ENCODE results near the gene CHRDL2.
"Not testable (repeated sequence)": the region's sequence is repeated elsewhere in the genome, so short reads cannot be mapped to it uniquely, and the experiment has no call there.

CHRDL2 gene

GRCh38 chr11:74756571-74756970 is 25.3 kb upstream of the CHRDL2 start:
- DNase-seq (ENCODE audit: extremely low spot score): no peak
- ChIA-PET CTCF (interaction anchor here (1.0 to 1.4 kb wide), 3 partner anchors 17 to 43 kb away, joined by 3 to 4 read pairs (median 3); no protein-coding TSS in a partner anchor), POLR2A (no interaction called here)
- TF ChIP-seq CTCF (IDR thresholded peaks at IDR 0.05; ENCODE audit: control extremely low read depth, extremely low read depth, low read depth, missing control alignments): no peak

DNA sequence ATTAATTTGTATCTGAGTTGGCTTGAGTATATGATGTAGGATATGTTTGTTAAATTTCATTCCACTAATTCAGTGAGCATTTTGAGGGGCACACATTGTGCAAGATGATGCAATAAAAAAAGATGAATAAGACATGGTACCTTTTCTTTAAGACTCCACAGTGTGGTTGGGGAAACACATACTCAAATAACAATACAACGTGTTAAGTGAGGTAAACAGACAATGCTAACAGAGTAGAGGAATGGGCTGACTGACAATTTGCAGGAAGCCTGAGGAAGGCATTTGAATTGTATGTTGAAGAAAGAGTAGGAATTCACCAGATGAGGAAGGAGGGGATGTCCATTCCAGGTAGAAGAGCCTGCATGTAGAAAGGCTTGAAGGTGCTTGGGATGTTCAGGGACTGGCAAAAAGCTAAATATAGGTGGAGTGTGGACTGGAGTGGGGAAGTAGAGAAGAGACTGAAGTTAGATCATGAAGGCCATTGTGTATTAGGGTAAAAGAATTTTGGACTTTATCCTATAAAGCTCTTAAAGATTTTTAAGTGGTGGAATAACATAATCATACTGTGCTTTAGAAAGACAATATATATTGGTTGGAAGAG is 24.3 kb upstream of the CHRDL2 start:
- no peak for TF ChIP-seq CTCF (IDR thresholded peaks at IDR 0.05; ENCODE audit: control extremely low read depth, extremely low read depth, low read depth, missing control alignments)
- ChIA-PET POLR2A (no interaction called here), CTCF (interaction anchor here (1.0 to 3.6 kb wide), 6 partner anchors 11 to 68 kb away, joined by 3 to 16 read pairs (median 4); no protein-coding TSS in a partner anchor)
- DNase-seq (ENCODE audit: extremely low spot score): no peak

- ChIA-PET POLR2A (no interaction called here), CTCF (interaction anchor here (0.9 to 3.6 kb wide), 4 partner anchors 10 to 69 kb away, joined by 3 to 16 read pairs (median 4); no protein-coding TSS in a partner anchor)
- TF ChIP-seq CTCF (IDR thresholded peaks at IDR 0.05; ENCODE audit: control extremely low read depth, extremely low read depth, low read depth, missing control alignments): no peak
- DNase-seq (ENCODE audit: extremely low spot score): no peak
Observed at GRCh38 chr11:74754507-74755252, 23.5 kb upstream of the CHRDL2 start.

GRCh38 chr11:74751303-74751702 is 20.1 kb upstream of the CHRDL2 start:
- POLR2A ChIA-PET: interaction anchor here (0.6 kb wide), 1 partner anchor 241 kb away, joined by 4 read pairs; no protein-coding TSS in a partner anchor
- no peak for DNase-seq (ENCODE audit: extremely low spot score)
- CTCF ChIA-PET: interaction anchor here (5.1 kb wide), 1 partner anchor 12 kb away, joined by 28 read pairs; no protein-coding TSS in a partner anchor
- no peak for TF ChIP-seq CTCF (IDR thresholded peaks at IDR 0.05; ENCODE audit: control extremely low read depth, extremely low read depth, low read depth, missing control alignments)

DNA sequence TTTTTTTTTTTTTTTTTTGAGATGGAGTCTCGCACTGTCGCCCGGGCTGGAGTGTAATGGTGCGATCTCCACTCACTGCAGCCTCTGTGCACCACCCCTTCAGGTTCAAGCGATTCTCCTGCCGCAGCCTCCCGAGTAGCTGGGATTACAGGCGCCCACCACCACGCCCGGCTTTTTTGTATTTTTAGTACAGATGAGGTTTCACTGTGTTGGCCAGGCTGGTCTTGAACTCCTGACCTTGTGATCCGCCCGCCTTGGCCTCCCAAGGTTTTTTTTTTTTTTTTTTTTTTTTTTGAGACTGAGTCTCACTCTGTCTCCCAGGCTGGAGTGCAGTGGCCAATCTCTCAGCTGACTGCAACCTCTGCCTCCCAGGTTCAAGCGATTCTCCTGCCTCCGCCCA is 19.4 kb upstream of the CHRDL2 start:
- ChIA-PET POLR2A (interaction anchor here (0.6 kb wide), 1 partner anchor 242 kb away, joined by 4 read pairs; no protein-coding TSS in a partner anchor), CTCF (interaction anchor here (5.1 kb wide), 1 partner anchor 12 kb away, joined by 28 read pairs; no protein-coding TSS in a partner anchor)
- DNase-seq (ENCODE audit: extremely low spot score): not testable (repeated sequence)

DNA sequence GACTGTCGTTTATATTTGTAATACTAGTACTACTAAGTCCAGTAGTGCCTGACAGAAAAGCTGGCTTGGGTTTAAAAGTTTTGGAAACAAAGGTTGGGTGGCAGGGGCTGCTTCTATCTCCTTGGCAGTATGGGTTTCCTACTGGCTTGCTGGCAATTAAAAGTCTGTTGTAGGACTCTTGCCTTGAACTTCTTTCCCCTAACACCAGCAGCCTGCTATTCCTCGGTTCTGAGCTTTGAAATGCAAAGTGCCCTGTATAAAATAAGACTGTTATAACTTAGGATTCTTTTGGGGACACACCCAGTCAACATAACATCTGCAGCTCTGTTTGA is 18.7 kb upstream of the CHRDL2 start:
- no peak for TF ChIP-seq CTCF (IDR thresholded peaks at IDR 0.05; ENCODE audit: control extremely low read depth, extremely low read depth, low read depth, missing control alignments)
- CTCF ChIA-PET: interaction anchor here (1.2 to 5.1 kb wide), 4 partner anchors 8 to 159 kb away, joined by 3 to 28 read pairs (median 4); no protein-coding TSS in a partner anchor
- POLR2A ChIA-PET: no interaction called here
- DNase-seq (ENCODE audit: extremely low spot score): no peak
